ENCODE measurements around the gene GREB1.

DNA sequence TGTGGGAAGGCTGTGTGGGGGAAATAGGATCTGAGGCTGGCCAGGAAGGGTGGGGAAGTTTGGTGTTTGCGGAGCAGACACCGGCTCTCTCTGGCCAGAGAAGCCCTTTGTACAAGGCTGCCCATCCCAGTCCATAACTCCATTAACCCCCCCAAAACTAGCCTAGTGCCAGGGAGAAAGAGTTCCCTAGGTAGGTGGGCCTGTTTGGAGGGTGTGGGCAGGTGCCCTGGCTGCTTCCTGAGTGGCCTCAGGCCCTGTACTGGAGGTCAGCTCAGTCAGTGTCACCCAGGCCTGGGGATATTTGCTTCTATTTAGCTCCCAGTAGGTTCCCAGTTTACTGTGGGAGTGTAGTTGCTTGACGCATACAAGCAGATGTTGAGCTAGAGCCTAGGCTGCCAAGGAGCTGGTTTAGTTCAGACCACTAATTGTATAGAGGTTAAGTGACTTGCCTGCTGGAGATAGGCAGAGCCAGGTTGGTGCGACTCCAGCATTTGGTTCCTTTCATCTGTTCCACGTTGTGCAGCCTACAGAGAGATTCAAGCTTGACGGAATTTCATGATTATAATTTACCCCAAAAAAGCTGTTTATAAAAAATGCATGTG lies 2.9 kb upstream of the GREB1 start:
- TF ChIP-seq EZH2 (IDR thresholded peaks at IDR 0.05): no peak
- TF ChIP-seq, protein P1, sequence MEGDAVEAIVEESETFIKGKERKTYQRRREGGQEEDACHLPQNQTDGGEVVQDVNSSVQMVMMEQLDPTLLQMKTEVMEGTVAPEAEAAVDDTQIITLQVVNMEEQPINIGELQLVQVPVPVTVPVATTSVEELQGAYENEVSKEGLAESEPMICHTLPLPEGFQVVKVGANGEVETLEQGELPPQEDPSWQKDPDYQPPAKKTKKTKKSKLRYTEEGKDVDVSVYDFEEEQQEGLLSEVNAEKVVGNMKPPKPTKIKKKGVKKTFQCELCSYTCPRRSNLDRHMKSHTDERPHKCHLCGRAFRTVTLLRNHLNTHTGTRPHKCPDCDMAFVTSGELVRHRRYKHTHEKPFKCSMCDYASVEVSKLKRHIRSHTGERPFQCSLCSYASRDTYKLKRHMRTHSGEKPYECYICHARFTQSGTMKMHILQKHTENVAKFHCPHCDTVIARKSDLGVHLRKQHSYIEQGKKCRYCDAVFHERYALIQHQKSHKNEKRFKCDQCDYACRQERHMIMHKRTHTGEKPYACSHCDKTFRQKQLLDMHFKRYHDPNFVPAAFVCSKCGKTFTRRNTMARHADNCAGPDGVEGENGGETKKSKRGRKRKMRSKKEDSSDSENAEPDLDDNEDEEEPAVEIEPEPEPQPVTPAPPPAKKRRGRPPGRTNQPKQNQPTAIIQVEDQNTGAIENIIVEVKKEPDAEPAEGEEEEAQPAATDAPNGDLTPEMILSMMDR (IDR thresholded peaks at IDR 0.05): no peak
